Prostate gland (tissue), 2 donors: ENCODE measurements around the gene MAP6.

Experiments used
- POLR2A ChIP-seq: fragments of 450-650 bp; IDR thresholded peaks from one replicate; pipeline ENCODE4 v1.6.1; 2016; ENCODE audit warnings: antibody characterized with exemption, mild to moderate bottlenecking
- POLR2AphosphoS5 ChIP-seq: sonication (generic); formaldehyde crosslinking; IDR thresholded peaks from one replicate; pipeline ENCODE4 v1.6.1; 2017; ENCODE audit warnings: antibody characterized with exemption
- TF ChIP-seq, protein P1 (sequence below), 4 experiments: fragments of 200-600 bp in 2 of 4; fragments of 450-650 bp in 2 of 4; sonication (generic) in 2 of 4; IDR thresholded peaks; 1 replicate in 3 of 4; 2 replicates in 1 of 4; pipeline ENCODE4 v1.5.1; 2016 to 2019; ENCODE audit warnings: antibody characterized with exemption in 4 of 4, mild to moderate bottlenecking in 2 of 4, moderate library complexity in 2 of 4

DNA sequence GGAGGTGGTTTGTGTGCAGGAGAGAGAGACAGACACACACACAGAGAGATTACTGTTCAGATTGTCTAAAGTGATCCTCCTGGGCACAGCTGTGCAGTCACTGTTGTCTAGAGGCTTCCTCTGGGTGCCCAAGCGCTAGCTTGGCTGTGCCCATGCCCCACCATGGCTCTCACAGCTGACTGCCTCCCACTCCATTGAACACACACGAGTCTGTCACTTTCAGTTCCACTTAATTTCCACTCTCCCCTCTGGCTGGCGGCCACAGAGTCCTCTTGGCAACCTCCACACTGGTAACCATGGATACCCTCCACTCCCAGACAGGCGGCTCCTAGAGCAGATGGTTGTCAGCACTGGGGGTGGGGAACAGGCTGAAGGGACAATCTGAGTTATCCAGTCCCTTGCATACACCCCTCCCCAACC lies 29.1 kb downstream of the MAP6 start:
- TF ChIP-seq, protein P1, sequence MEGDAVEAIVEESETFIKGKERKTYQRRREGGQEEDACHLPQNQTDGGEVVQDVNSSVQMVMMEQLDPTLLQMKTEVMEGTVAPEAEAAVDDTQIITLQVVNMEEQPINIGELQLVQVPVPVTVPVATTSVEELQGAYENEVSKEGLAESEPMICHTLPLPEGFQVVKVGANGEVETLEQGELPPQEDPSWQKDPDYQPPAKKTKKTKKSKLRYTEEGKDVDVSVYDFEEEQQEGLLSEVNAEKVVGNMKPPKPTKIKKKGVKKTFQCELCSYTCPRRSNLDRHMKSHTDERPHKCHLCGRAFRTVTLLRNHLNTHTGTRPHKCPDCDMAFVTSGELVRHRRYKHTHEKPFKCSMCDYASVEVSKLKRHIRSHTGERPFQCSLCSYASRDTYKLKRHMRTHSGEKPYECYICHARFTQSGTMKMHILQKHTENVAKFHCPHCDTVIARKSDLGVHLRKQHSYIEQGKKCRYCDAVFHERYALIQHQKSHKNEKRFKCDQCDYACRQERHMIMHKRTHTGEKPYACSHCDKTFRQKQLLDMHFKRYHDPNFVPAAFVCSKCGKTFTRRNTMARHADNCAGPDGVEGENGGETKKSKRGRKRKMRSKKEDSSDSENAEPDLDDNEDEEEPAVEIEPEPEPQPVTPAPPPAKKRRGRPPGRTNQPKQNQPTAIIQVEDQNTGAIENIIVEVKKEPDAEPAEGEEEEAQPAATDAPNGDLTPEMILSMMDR (IDR thresholded peaks at IDR 0.05) = no peak
- TF ChIP-seq POLR2A (no peak), POLR2AphosphoS5 (no peak)
